Measurements from ENCODE around the gene SLC7A8. TPM values are rescaled to one million over a fixed set of nuclear protein-coding genes. Genes with fewer than 3 reads are reported as not detected.
"Not testable (repeated sequence)": the region's sequence is repeated elsewhere in the genome, so short reads cannot be mapped to it uniquely, and the experiment has no call there.

The SLC7A8 gene
- total RNA-seq, 4 donors from 2014 or later = 32.4 to 67.4 (median 42.9) TPM

GRCh38 chr14:23113431-23114119 is 69.9 kb downstream of the SLC7A8 start:
- intact Hi-C loops (cut with DNase I; ENCODE audit: low total_unique reads) = no loop called here
- 65 to 76% methylated on average over 8 to 10 of the region's 10 CpGs for WGBS, 2 donors
- DNase-seq (ENCODE audit: low spot score in 2 of 2) = peak in 1 of 2 donors; percentile 66
- TF ChIP-seq POLR2A (IDR thresholded peaks at IDR 0.05) (no peak), CTCF (IDR thresholded peaks at IDR 0.05) (no peak)
- no peak overlapping the region for H3K4me3 ChIP-seq (ENCODE audit: low read depth, poor library complexity, severe bottlenecking)

GRCh38 chr14:23112359-23113178 is 70.9 kb downstream of the SLC7A8 start:
- intact Hi-C loops (cut with DNase I; ENCODE audit: low total_unique reads) = no loop called here
- no peak overlapping the region for H3K4me3 ChIP-seq (ENCODE audit: low read depth, poor library complexity, severe bottlenecking)
- DNase-seq (ENCODE audit: low spot score in 2 of 2) = peak in 1 of 2 donors; percentile 86
- no peak for TF ChIP-seq POLR2A (IDR thresholded peaks at IDR 0.05)
- no peak for TF ChIP-seq CTCF (IDR thresholded peaks at IDR 0.05)
- 59 to 62% methylated on average over 12 of the region's 12 CpGs for WGBS, 2 donors

GRCh38 chr14:23110579-23111365 is 72.7 kb downstream of the SLC7A8 start:
- WGBS, 2 donors = 59 to 65% methylated on average over 5 of the region's 5 CpGs

GRCh38 chr14:23109769-23110168 is 73.7 kb downstream of the SLC7A8 start:
- no peak overlapping the region for H3K4me3 ChIP-seq (ENCODE audit: low read depth, poor library complexity, severe bottlenecking)
- intact Hi-C loops (cut with DNase I; ENCODE audit: low total_unique reads) = no loop called here
- TF ChIP-seq POLR2A (IDR thresholded peaks at IDR 0.05) (no peak), CTCF (IDR thresholded peaks at IDR 0.05) (no peak)
- 93 to 97% methylated on average over 1 of the region's 1 CpG for WGBS, 2 donors
- no peak for DNase-seq (ENCODE audit: low spot score in 2 of 2)

More at GRCh38 chr14:23110579-23111365, 72.7 kb downstream of the SLC7A8 start:
- H3K4me3 ChIP-seq (ENCODE audit: low read depth, poor library complexity, severe bottlenecking) = no peak overlapping the region
- intact Hi-C loops (cut with DNase I; ENCODE audit: low total_unique reads) = no loop called here
- DNase-seq (ENCODE audit: low spot score in 2 of 2) = no peak
- TF ChIP-seq POLR2A (IDR thresholded peaks at IDR 0.05) = no peak
- no peak for TF ChIP-seq CTCF (IDR thresholded peaks at IDR 0.05)

- H3K4me3 ChIP-seq (ENCODE audit: low read depth, poor library complexity, severe bottlenecking); intact Hi-C loops (cut with DNase I; ENCODE audit: low total_unique reads): not testable (repeated sequence)
- 80 to 88% methylated on average over 24 of the region's 24 CpGs for WGBS, 2 donors
- peak in 1 of 2 donors; percentile 58 for DNase-seq (ENCODE audit: low spot score in 2 of 2)
Measured at GRCh38 chr14:23108169-23108568, 75.3 kb downstream of the SLC7A8 start.

GRCh38 chr14:23107620-23108019 is 75.8 kb downstream of the SLC7A8 start:
- H3K4me3 ChIP-seq (ENCODE audit: low read depth, poor library complexity, severe bottlenecking); DNase-seq (ENCODE audit: low spot score in 2 of 2); intact Hi-C loops (cut with DNase I; ENCODE audit: low total_unique reads): not testable (repeated sequence)
- 84 to 88% methylated on average over 4 to 5 of the region's 5 CpGs for WGBS, 2 donors

All from lower leg skin (tissue), 4 donors.